Measurements from ENCODE around the gene SMYD5. TPM values are rescaled to one million over a fixed set of nuclear protein-coding genes. Genes with fewer than 3 reads are reported as not detected.
"Not testable (repeated sequence)": the region's sequence is repeated elsewhere in the genome, so short reads cannot be mapped to it uniquely, and the experiment has no call there.

Gene SMYD5
- total and polyA plus RNA-seq, 8 donors: 12.1 to 46.2 (median 34.0) TPM

DNA sequence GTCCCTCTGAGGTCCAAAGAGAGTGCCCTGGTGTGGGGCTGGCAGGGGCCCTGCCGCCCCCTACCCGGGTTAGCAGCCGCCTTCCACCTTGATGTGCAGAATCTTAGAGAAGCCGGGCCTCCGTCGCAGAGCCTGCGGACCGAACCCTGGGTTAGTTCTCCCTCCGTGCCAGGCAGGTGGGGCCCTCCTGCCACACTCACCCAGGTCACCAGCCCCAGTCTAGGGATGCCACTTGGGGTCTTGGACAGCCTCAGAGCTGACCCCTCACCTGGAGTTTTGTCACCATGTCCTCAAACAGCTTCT, 44.8 kb downstream of the SMYD5 start:
- H3K27ac ChIP-seq: no peak overlapping the region
- H3K9me3 ChIP-seq: no peaks in the 10 kb centered on the region
- H3K4me3 ChIP-seq: no peak overlapping the region
- H3K36me3 ChIP-seq: peaks cover 0 to 14% of the 10 kb centered on the region in 2 donors
- no peaks in the 10 kb centered on the region for H3K4me1 ChIP-seq
- TF ChIP-seq CTCF (IDR thresholded peaks at IDR 0.05): no peak
- H3K27me3 ChIP-seq: no peaks in the 10 kb centered on the region
- intact Hi-C loops (cut with DNase I): no loop called here
- ATAC-seq: no peak
- DNase-seq: peak in 1 of 4 donors; percentile 59

GRCh38 chr2:73259276-73259675, 45.2 kb downstream of the SMYD5 start:
- ATAC-seq (no peak), DNase-seq (no peak)
- no peaks in the 10 kb centered on the region for H3K27me3 ChIP-seq
- H3K36me3 ChIP-seq: peaks cover 0 to 10% of the 10 kb centered on the region in 2 donors
- no peak overlapping the region for H3K4me3 ChIP-seq
- H3K4me1 ChIP-seq: no peaks in the 10 kb centered on the region
- intact Hi-C loops (cut with DNase I): no loop called here
- TF ChIP-seq CTCF (IDR thresholded peaks at IDR 0.05): no peak
- no peaks in the 10 kb centered on the region for H3K9me3 ChIP-seq
- H3K27ac ChIP-seq: no peak overlapping the region

DNA sequence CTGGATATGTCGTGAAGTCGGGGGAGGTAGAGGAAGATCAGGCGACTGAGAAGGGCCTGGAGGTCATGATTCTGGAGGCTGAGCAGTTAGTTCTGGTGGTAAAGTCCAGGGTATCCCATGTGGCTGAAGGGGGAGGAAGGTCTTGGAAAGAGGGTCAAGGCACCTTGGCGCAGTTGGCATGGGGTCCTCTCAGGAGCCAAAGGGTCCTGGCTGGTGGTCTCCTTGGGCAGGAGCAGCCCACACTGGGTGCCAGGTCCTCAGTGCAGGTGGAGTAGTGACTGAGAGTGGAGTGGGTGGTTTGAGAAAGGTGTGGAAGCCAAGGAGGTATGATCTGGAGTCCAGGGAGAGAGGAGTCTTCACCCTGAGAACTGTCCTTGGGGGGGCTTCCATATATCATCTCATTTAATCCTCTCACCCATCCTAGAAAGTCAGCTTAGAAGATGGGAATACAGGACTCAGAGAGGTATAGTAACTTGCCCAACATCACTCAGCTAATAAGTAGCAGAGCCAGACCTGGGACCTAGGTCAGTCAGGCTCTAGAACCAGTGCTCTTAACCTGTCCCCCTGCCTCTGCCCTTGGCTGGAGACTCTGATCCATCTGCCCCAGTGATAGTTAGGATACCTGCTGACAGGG, 45.8 kb downstream of the SMYD5 start:
- intact Hi-C loops (cut with DNase I): no loop called here
- no peaks in the 10 kb centered on the region for H3K9me3 ChIP-seq
- no peak overlapping the region for H3K27ac ChIP-seq

DNA sequence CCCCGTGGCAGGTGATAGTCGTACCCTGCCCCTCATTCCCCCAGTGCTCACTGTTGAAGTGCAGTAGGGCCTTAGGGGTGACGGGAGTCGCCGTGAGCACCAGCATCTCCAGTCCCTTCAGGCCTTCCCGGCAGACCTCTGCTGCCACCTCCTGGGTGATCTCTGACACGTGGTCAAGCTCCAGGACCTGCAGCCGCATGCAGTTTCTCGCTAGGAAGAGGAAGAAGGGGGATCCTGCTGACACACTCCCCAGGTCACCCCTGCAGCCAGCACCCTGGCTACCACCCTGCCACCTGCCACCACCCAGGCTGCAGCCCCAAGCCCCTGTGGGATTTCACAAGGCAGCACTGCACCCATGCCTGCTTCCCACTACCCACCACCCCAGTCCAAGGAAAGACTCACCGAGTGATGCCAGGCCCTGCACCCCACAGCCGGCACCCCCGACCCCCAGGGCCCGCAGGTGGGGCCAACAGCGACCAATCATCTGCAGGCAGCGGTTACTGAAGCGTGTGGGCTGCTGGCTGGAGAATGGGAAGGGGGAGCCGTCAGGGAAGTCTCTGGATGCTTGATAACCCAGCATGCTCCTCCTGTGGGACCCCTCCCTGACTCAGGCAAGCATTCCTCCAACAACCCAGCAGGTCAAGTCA, 46.4 kb downstream of the SMYD5 start:
- Histone ChIP-seq H3K36me3 (no peaks in the 10 kb centered on the region), H3K27ac (no peak overlapping the region), H3K4me3 (no peak overlapping the region), H3K27me3 (peaks cover 0 to 6% of the 10 kb centered on the region in 2 donors), H3K4me1 (no peaks in the 10 kb centered on the region), H3K9me3 (no peaks in the 10 kb centered on the region)
- intact Hi-C loops (cut with DNase I): no loop called here
- TF ChIP-seq CTCF (IDR thresholded peaks at IDR 0.05): peak; percentile 30 to 32
- DNase-seq (peak in 3 of 4 donors; percentile 50 to 80 (median 54)), ATAC-seq (peak; percentile 92)

More for the DNA sequence above, 45.8 kb downstream of the SMYD5 start:
- no peak overlapping the region for H3K4me3 ChIP-seq
- no peak for DNase-seq
- no peak for ATAC-seq
- peaks cover 0 to 5% of the 10 kb centered on the region in 2 donors for H3K36me3 ChIP-seq
- no peaks in the 10 kb centered on the region for H3K27me3 ChIP-seq
- H3K4me1 ChIP-seq: no peaks in the 10 kb centered on the region
- no peak for TF ChIP-seq CTCF (IDR thresholded peaks at IDR 0.05)

DNA sequence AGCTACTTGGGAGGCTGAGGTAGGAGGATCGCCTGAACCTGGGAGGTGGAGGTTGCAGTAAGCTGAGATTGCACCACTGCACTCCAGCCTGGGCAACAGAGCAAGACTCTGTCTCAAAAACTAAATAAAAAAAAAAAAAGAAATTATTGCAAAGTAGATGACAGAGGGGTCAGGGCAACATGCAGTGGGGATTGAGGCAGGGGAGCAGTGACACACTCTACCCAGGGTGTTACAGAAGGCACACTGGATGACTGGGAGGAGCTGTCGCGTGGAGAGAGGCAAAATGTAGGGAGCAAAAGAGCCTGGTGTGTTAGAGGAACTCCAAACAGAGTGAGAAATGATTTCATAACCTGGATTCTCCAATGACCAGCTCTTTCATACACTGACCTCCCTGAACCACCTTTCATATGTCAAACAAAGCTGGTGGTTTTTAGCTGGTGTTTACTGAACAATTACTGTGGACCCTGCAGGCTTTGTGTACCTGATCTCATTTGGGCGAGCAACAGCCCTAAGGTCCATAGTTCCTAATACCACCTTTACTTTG, 48.1 kb downstream of the SMYD5 start:
- Histone ChIP-seq H3K4me1 (no peaks in the 10 kb centered on the region), H3K27me3 (peaks cover 0 to 19% of the 10 kb centered on the region in 2 donors), H3K9me3 (no peaks in the 10 kb centered on the region), H3K36me3 (no peaks in the 10 kb centered on the region), H3K27ac (no peak overlapping the region), H3K4me3 (no peak overlapping the region)
- intact Hi-C loops (cut with DNase I): no loop called here
- no peak for ATAC-seq
- DNase-seq: no peak
- no peak for TF ChIP-seq CTCF (IDR thresholded peaks at IDR 0.05)

- H3K36me3 ChIP-seq; DNase-seq; H3K4me3 ChIP-seq; H3K4me1 ChIP-seq; H3K27ac ChIP-seq; H3K9me3 ChIP-seq; ATAC-seq; intact Hi-C loops (cut with DNase I): not testable (repeated sequence)
- H3K27me3 ChIP-seq: peaks cover 0 to 26% of the 10 kb centered on the region in 2 donors
Observed at GRCh38 chr2:73262691-73263429, 48.8 kb downstream of the SMYD5 start.
